H1 (cell line): Measurements from ENCODE around the gene RGCC.

Experiments
- CHD1 ChIP-seq: IDR thresholded peaks from 2 replicates; pipeline ENCODE4 v1.6.1; 2012; ENCODE audit warnings: low read depth, low read length, improper control_type of control experiment
- CTCF ChIP-seq, 3 experiments: IDR thresholded peaks; 1 replicate in 2 of 3; 2 replicates in 1 of 3; pipeline versions ENCODE4 v1.5.1 to v1.6.1; 2011; ENCODE audit warnings: low read length in 3 of 3, mild to moderate bottlenecking in 3 of 3, inconsistent platforms in 2 of 3, low read depth in 1 of 3, moderate library complexity in 1 of 3; ENCODE audit not compliant: insufficient read depth in 1 of 3; ENCODE audit errors: control extremely low read depth in 1 of 3
- EP300 ChIP-seq, 2 experiments: IDR thresholded peaks; 1 replicate in 1 of 2; 2 replicates in 1 of 2; pipeline ENCODE4 v1.6.1; 2011 to 2012; ENCODE audit warnings: low read depth in 2 of 2, low read length in 2 of 2, mild to moderate bottlenecking in 2 of 2, borderline replicate concordance in 1 of 2, inconsistent platforms in 1 of 2, moderate library complexity in 1 of 2
- GTF2F1 ChIP-seq: IDR thresholded peaks from 2 replicates; pipeline ENCODE4 v1.6.1; 2012; ENCODE audit warnings: low read depth, low read length, improper control_type of control experiment, borderline replicate concordance
- POLR2A ChIP-seq, 2 experiments: IDR thresholded peaks; 1 replicate in 1 of 2; 2 replicates in 1 of 2; pipeline ENCODE4 v1.6.1; 2011; ENCODE audit warnings: low read depth in 2 of 2, low read length in 2 of 2, mild to moderate bottlenecking in 2 of 2; ENCODE audit errors: control extremely low read depth in 1 of 2
- POLR2AphosphoS5 ChIP-seq: IDR thresholded peaks from 2 replicates; pipeline ENCODE4 v1.6.1; 2011; ENCODE audit warnings: low read depth, low read length
- SIRT6 ChIP-seq: IDR thresholded peaks from one replicate; pipeline ENCODE4 v1.7.1; 2012; ENCODE audit warnings: low read length, inconsistent platforms
- TBP ChIP-seq: IDR thresholded peaks from 2 replicates; pipeline ENCODE4 v1.6.1; 2011; ENCODE audit warnings: low read depth, low read length, improper control_type of control experiment
- YY1 ChIP-seq: IDR thresholded peaks from 2 replicates; pipeline ENCODE4 v1.6.1; 2011; ENCODE audit warnings: low read depth, mild to moderate bottlenecking, low read length

- TF ChIP-seq POLR2A (IDR thresholded peaks at IDR 0.05; ENCODE audit: control extremely low read depth in 1 of 2, low read depth in 2 of 2, low read length in 2 of 2) = no peak
- no peak for TF ChIP-seq YY1
- TF ChIP-seq CTCF (IDR thresholded peaks at IDR 0.05; ENCODE audit: control extremely low read depth in 1 of 3, insufficient read depth in 1 of 3, low read depth in 1 of 3, low read length in 3 of 3) = no peak
- TF ChIP-seq EP300 (IDR thresholded peaks at IDR 0.05; ENCODE audit: borderline replicate concordance in 1 of 2, low read depth in 2 of 2, low read length in 2 of 2) = no peak
- no peak for TF ChIP-seq GTF2F1
- no peak for TF ChIP-seq SIRT6
- no peak for TF ChIP-seq POLR2AphosphoS5
- no peak for TF ChIP-seq CHD1
- no peak for TF ChIP-seq TBP
Observed at GRCh38 chr13:41460930-41461329, 3.6 kb downstream of the RGCC start.
